GM19438 (cell line): ENCODE measurements around the gene LINGO3.

Experiments used
- ATAC-seq: cut with Tn5 transposase; IDR thresholded peaks from one replicate; pipeline ENCODE4 v1.9.1; 2021; ENCODE audit warnings: low read depth; ENCODE audit not compliant: unreplicated experiment

The LINGO3 gene

DNA sequence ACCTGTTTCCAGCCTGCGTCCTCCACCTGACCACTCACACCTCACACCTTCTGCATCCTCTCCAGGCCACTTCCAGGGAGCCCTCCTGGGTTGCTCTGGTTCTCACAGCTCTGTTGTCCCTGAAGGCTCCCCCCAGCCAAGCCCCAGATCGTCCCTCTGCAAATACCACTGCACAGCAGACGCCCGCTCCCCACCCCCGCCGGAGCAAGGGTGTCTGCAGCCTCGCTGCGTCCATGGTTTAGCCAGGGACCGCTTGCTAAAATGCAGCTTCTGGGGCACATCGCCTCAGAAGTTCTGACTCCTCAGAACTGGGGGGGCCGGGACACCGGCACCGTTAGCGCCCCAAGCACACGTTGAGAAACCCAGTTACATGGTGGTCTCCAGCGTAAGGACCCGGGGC, 983 bp downstream of the LINGO3 start:
- no peak for ATAC-seq

- no peak for ATAC-seq
These were observed 1.6 kb downstream of the LINGO3 start for GRCh38 chr19:2306281-2306806.

- no peak for ATAC-seq
These were observed 2.3 kb downstream of the LINGO3 start for GRCh38 chr19:2305452-2306280.

DNA sequence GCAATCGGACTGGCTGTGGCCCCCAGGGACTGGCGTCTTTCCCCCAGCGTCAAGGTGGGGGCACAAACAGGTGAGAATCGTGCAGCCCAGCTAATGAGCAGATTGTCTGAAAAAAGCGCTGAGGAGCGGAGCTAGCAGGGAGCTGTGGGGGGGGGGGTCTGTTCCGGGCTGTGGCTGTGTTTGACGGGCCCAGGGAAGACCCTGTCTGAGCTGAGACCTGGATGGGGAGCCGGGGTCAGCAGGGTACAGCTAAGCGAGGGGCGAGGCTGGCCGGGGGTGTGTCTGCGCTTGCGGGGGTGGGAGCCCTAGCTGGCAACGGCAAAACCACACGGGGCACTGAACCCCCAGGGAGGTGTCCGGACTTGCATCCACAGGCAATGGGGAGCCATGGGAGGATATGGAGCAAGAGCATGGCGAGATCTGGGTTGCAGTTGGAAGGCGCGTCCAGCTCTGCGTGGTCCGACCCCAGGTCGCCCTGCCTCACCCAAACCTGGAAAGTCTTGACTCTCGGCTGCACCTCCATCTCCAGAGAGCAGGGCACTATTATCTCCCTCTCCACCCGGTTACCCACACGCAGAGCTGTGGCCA, 4.6 kb downstream of the LINGO3 start:
- ATAC-seq = no peak

DNA sequence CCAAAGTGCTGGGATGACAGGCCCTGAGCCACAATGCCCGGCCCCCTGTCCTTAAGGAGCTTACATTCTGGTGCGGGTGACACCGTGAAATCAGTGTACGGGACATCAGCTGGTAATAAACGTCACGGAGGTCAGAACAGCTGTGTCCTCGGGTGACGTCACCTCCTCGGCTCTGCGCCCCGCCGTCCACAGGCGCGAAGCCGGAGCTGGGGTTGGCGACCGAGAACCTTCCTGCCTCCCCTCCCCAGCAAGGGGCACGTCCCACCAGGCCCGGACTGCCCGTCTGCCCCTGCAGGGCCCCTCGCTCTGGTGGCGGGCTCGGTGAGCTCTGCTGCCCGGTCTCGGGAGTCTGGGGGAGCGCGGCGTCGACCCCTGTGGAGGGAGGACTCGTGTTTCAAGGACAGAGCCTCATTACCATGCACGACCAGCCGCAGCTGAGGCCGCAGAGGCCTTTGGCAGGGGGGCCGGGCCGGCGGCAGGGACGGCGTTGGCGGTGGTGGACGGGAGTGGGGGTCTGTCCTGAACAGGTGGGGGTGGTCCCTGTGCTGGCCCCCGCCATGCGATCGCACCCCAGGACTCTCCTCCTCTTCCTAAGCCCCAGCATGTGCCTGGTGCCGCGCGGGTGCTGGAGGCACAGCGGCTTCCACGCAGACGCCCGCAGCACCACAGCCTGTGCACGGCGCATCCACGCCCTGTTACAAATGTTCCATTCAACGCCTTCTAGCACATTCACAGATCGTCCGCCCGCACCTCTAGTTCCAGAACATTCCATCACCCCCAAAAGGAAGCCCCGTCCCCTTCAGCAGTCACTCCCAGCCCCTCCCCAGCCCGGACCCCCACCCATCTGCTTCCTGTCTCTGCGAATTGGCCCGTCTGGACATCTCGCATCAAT, 5.4 kb downstream of the LINGO3 start:
- no peak for ATAC-seq

GRCh38 chr19:2300533-2300932, 7.4 kb downstream of the LINGO3 start:
- no peak for ATAC-seq

- no peak for ATAC-seq
These were observed 11.8 kb downstream of the LINGO3 start for GRCh38 chr19:2296141-2296540.

GRCh38 chr19:2294687-2295335, 13.1 kb downstream of the LINGO3 start:
- ATAC-seq = no peak

DNA sequence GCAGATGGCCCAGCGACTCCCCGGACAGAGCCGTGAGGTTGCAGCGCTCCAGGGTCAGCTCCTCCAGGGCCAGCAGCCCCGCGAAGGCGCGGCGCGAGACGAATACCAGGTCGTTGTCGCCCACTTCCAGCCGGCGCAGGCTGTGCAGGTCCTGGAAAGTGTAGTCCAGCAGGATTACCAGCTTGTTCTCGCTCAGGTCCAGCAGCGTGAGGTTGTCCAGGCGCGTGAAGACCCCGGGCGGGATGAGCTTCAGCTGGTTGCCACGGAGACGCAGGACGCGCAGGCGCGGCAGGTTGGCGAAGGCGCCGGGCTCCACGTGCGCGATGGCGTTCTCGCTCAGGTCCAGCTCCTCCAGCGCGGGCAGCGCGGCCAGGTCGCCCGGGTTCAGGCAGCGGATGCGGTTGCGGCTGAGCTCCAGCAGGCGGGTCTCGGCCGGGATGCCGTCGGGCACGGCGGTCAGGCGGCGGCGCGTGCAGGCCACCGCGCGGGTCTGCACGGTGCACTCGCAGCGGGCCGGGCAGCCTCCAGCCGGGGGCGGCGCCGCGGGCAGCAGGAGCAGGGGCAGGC, 16.7 kb downstream of the LINGO3 start:
- ATAC-seq = no peak

DNA sequence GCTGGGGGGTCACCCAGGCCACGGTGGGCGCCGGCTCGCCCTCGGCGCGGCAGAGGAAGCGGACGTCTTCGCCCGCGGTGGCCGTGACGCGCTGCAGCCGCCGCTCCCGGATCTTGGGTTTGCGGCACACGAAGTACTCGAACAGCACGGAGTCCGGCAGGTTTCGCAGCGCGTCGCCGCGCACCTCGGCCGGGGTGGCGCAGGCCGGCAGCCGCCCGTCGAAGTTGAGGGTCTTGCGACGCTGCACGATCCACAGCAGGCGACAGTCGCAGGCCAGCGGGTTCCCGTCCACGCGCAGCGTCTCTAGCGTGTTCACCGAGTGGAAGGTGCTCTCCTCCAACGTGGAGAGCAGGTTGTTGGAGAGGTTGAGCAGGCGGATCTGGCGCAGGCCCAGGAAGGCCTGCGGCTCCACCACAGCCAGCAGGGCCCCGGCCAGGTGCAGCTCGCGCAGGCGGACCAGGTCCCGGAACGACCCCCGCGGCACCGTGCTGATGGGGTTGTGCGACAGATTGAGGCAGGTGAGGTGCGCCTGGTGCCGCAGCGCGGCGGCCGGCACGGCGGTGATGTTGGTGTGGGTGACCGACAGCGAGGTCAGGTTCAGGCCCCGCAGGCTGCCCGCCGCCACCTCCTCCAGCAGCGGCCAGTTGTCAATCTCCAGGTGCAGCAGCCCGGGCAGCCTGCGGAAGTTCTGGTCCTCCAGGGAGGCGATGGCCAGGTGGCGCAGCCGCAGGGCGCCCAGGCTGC, 17.3 kb downstream of the LINGO3 start:
- ATAC-seq = no peak

- no peak for ATAC-seq
These were observed 18.1 kb downstream of the LINGO3 start for GRCh38 chr19:2289714-2290435.

GRCh38 chr19:2288818-2289713, 18.9 kb downstream of the LINGO3 start:
- ATAC-seq = no peak

- no peak for ATAC-seq
These were observed 19.6 kb downstream of the LINGO3 start for GRCh38 chr19:2288338-2288817.

- no peak for ATAC-seq
These were observed 20.2 kb downstream of the LINGO3 start for GRCh38 chr19:2287585-2288337.

DNA sequence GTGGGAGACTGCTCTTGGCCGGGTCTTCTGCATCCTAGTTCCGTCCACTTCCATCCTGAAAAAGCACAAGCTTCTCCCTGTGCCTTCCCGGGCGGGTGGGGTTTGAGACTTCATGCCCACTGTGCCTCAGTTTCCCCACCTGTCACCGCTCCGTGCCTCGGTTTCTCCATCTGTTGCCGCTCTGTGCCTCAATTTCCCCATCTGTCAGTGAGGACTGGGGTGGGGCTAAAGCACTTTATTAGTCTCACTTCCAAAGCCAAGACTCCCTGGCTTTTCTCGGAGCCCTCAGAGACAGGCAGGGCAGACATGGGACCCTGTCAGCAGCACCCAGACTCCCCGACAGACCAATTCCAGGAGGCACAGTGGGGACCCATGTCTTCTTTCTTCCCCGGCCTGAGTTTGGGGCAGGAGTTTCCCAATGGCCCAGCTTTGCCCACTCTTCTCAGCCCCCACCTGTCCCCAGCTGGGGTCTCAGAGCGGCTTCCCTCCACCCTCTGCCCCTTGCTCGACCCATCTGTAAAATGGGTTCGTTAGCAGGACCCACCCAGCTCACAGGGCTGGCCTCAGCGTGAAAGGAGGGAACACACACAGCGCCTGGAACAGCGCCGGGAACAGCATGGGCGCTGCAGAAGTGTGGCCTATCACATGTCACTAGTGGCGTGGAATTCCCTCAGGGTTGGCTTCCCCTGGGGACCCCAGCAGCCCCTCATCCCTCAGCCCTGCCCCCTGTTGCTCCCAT, 21.4 kb downstream of the LINGO3 start:
- ATAC-seq = no peak

DNA sequence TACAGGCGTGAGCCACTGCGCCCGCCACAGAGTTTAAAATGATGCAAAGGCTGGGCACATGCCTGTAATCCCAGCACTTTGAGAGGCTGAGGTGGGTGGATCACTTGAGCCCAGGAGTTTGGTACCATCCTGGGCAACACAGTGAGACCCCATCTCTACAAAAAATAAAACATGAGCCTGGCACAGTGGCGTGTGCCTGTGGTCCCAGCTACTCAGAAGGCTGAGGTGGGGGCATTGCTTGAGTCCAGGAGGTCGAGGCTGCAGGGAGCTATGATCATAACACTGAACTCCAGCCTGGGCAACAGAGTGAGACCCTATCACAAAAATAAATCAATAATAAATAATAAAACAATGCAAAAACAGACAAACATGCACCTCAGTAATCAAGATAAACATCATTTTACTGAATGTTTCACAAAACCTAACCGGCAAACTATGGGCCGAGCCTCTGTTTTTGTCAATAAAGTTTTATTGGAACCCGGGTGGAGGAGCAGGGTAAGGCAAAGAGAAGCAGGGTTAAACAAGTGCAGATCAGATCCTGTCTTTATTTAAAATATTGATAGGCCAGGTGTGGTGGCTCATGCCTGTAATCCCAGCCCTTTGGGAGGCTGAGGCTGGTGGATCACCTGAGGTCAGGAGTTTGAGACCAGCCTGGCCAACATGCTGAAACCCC, 24.0 kb downstream of the LINGO3 start:
- no peak for ATAC-seq
